Lower lobe of right lung (tissue), 2 donors: Measurements from ENCODE around the gene CACNA2D2. TPM values are rescaled to one million over a fixed set of nuclear protein-coding genes. Genes with fewer than 3 reads are reported as not detected.

Experiments used
- ATAC-seq, 2 donors: fragments of 200-7000 bp; cut with Tn5 transposase; one replicate each; pipeline ENCODE4 v1.9.1; 2020 to 2022; ENCODE audit warnings: mild to moderate bottlenecking in 2 of 2, moderate library complexity in 2 of 2
- DNase-seq: peaks from one replicate; pipeline ENCODE4 v3.0.0-alpha.2; 2020
- H3K27ac ChIP-seq: fragments of 200-600 bp; one replicate; pipeline ENCODE4 v1.8.0; 2022
- H3K27me3 ChIP-seq: fragments of 200-600 bp; one replicate; pipeline ENCODE4 v1.8.0; 2022; ENCODE audit warnings: low read depth
- H3K36me3 ChIP-seq: fragments of 200-600 bp; one replicate; pipeline ENCODE4 v1.8.0; 2022; ENCODE audit warnings: mild to moderate bottlenecking
- H3K4me1 ChIP-seq: fragments of 200-600 bp; one replicate; pipeline ENCODE4 v1.8.0; 2022
- H3K4me3 ChIP-seq: fragments of 200-600 bp; one replicate; pipeline ENCODE4 v1.8.0; 2022; ENCODE audit warnings: mild to moderate bottlenecking
- H3K9me3 ChIP-seq: fragments of 200-600 bp; one replicate; pipeline ENCODE4 v1.8.0; 2022
- CTCF ChIP-seq: fragments of 200-600 bp; IDR thresholded peaks from one replicate; pipeline ENCODE4 v1.8.0; 2022; ENCODE audit warnings: antibody characterized with exemption, mild to moderate bottlenecking
- intact Hi-C: fragments of 100-400 bp; cut with DNase I; formaldehyde crosslinking; loops from one replicate; pipeline ENCODE4 v1.11.0; 2022
- total RNA-seq: library from RNA; stranded (reverse); fragmentation: NEBNext Ultra II Directional; extraction: Animal tissue kit (Norgen Biotek cat#: 25700); gene quantifications from one replicate; pipeline ENCODE4 v1.2.1, GENCODE V29; 2021
- donor health status: DM: no; HTN: yes; CAD: no; lungs with severe emphysema.

Gene CACNA2D2
- total RNA-seq, 1 donor from 2014 or later, result 105 TPM

GRCh38 chr3:50491023-50491422 lies 12.4 kb downstream of the CACNA2D2 start:
- DNase-seq (no peak), ATAC-seq (no peak)
- H3K4me3 ChIP-seq, result no peak overlapping the region
- no peak overlapping the region for H3K27ac ChIP-seq
- no peaks in the 10 kb centered on the region for H3K36me3 ChIP-seq
- no peaks in the 10 kb centered on the region for H3K27me3 ChIP-seq
- H3K4me1 ChIP-seq, result no peaks in the 10 kb centered on the region
- TF ChIP-seq CTCF, result no peak
- H3K9me3 ChIP-seq, result no peaks in the 10 kb centered on the region
- intact Hi-C loops, result no loop called here

GRCh38 chr3:50490424-50490823 lies 13.0 kb downstream of the CACNA2D2 start:
- intact Hi-C loops, result no loop called here
- DNase-seq, result no peak
- H3K4me1 ChIP-seq, result no peaks in the 10 kb centered on the region
- H3K4me3 ChIP-seq, result no peak overlapping the region
- H3K36me3 ChIP-seq, result no peaks in the 10 kb centered on the region
- H3K9me3 ChIP-seq, result no peaks in the 10 kb centered on the region
- ATAC-seq, result peak in 1 of 2 donors; percentile 31
- H3K27me3 ChIP-seq, result no peaks in the 10 kb centered on the region
- no peak overlapping the region for H3K27ac ChIP-seq
- no peak for TF ChIP-seq CTCF

GRCh38 chr3:50487181-50487580 lies 16.3 kb downstream of the CACNA2D2 start:
- H3K4me1 ChIP-seq, result peaks cover 7% of the 10 kb centered on the region
- intact Hi-C loops, result no loop called here
- H3K36me3 ChIP-seq, result no peaks in the 10 kb centered on the region
- no peak overlapping the region for H3K27ac ChIP-seq
- ATAC-seq (no peak), DNase-seq (no peak)
- H3K4me3 ChIP-seq, result no peak overlapping the region
- H3K9me3 ChIP-seq, result no peaks in the 10 kb centered on the region
- H3K27me3 ChIP-seq, result no peaks in the 10 kb centered on the region
- no peak for TF ChIP-seq CTCF

- Histone ChIP-seq H3K4me3 (no peak overlapping the region), H3K4me1 (peaks cover 12% of the 10 kb centered on the region), H3K36me3 (no peaks in the 10 kb centered on the region), H3K9me3 (no peaks in the 10 kb centered on the region), H3K27ac (no peak overlapping the region), H3K27me3 (no peaks in the 10 kb centered on the region)
- ATAC-seq, result no peak
- no peak for TF ChIP-seq CTCF
- no peak for DNase-seq
- intact Hi-C loops, result no loop called here
These were observed 17.1 kb downstream of the CACNA2D2 start for GRCh38 chr3:50486219-50486888.

GRCh38 chr3:50484722-50485121 lies 18.7 kb downstream of the CACNA2D2 start:
- DNase-seq (no peak), ATAC-seq (peak in 1 of 2 donors; percentile 18)
- Histone ChIP-seq H3K4me1 (peaks cover 16% of the 10 kb centered on the region), H3K27me3 (no peaks in the 10 kb centered on the region), H3K4me3 (no peak overlapping the region), H3K36me3 (no peaks in the 10 kb centered on the region), H3K9me3 (no peaks in the 10 kb centered on the region), H3K27ac (no peak overlapping the region)
- TF ChIP-seq CTCF, result no peak
- intact Hi-C loops, result no loop called here
